ENCODE results near the gene PSENEN. TPM values are rescaled to one million over a fixed set of nuclear protein-coding genes. Genes with fewer than 3 reads are reported as not detected.

Gene PSENEN
- total and polyA plus RNA-seq, 2 experiments from 2014 or later = 20.6 to 175 TPM

DNA sequence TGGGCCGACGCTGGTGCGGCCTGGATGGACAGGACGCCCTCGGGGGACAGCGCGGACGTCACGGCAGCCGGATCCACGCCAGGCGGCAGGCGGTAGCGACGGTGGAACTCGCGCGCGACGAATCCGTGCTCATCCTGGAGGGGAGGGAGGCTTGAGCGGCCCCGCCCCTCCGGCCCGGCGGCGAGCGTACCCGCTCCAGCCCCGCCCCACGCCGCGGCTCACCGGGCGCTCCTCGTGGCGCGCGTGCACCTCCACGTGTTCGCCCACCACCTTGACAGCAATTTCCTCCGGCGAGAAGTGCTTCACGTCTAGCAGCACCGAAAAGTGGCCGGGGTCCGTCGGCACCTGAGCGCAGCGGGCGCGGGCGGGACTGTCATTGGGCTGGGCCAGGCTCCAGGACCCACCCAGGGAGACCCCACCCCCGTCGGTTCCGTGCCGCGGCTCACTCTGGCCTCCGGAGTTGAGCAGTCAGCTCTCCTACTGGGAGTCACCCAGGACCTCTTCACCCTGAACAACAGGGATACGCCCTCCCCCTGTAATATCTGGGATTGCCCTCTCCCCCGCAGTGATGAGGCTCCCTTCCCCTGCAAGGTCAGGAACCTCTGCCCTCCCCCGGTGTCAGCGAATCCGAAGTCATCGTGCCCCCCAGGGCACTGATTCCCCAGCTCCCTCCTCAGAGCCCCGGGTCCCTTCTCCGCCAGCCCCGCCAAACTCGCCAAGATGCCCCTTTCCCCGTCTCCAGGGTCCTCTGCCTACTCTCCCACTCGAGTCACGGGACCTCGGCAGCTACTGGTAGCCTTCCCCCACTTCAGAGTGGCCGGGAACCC lies 10.3 kb downstream of the PSENEN start (continued):
- no peak for TF ChIP-seq CTCF (conservative IDR thresholded peaks at IDR 0.05; ENCODE audit: low read depth in 2 of 2)
- no peak for TF ChIP-seq ZNF462 (CRISPR knock-in tag; IDR thresholded peaks at IDR 0.05)
- no peak for TF ChIP-seq EZH2 (IDR thresholded peaks at IDR 0.05; ENCODE audit: low read depth, unreplicated experiment)
- TF ChIP-seq ETS1 (IDR thresholded peaks at IDR 0.05) = no peak

Data from GM23338 (cell line).